GM12875 (cell line): ENCODE data around the gene SERPINB1.

Experiments
- H3K4me3 ChIP-seq: one replicate; pipeline ENCODE4 v1.5.1; 2011; ENCODE audit warnings: low read depth, low read length, control low read depth
- TF ChIP-seq, protein P1 (sequence below): IDR thresholded peaks from 2 replicates; pipeline ENCODE4 v1.5.1; 2011; ENCODE audit warnings: low read depth, mild to moderate bottlenecking, control low read depth, inconsistent platforms, low read length, moderate library complexity, borderline replicate concordance; ENCODE audit not compliant: insufficient read depth

SERPINB1 gene

DNA sequence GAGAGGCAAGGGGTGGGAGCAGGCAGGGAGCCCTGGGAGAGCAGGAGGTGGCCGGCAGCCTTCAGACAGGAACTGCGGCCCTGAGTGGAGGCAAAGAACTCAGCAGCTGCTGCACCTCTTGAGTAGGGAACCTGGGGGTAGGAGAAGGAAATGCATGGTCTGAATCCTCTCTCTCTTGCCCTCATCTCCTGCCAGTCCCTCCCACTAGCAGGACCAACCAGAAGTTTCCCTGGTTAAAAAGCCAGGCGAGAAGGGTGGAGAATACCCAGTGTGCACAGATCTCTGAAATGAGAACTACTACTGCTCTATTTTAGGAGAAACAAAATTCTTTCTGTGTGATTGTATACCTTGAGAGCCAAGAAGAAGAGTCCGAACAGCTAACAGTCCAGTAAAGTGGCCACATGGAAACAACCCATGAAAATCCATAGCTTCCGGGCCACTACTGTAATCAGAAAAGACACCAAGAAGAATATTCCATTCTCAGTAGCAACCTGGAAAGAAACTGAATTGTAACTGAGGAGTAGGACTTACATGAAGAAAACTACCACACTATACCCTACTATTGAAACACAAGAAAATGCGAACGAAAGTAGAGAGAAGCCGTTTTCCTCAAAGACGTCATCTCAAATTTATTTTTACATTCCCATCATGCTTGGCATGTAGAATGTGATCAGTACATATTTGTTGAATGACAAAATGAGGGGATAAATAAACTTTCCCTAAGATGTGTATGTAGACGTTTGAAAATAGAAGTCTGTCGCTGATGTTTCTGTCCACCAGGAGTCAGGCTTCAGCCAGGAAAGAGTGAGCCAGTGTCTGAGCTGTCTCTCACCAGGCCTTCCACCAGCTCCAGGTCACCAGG lies 50.8 kb downstream of the SERPINB1 start:
- TF ChIP-seq, protein P1, sequence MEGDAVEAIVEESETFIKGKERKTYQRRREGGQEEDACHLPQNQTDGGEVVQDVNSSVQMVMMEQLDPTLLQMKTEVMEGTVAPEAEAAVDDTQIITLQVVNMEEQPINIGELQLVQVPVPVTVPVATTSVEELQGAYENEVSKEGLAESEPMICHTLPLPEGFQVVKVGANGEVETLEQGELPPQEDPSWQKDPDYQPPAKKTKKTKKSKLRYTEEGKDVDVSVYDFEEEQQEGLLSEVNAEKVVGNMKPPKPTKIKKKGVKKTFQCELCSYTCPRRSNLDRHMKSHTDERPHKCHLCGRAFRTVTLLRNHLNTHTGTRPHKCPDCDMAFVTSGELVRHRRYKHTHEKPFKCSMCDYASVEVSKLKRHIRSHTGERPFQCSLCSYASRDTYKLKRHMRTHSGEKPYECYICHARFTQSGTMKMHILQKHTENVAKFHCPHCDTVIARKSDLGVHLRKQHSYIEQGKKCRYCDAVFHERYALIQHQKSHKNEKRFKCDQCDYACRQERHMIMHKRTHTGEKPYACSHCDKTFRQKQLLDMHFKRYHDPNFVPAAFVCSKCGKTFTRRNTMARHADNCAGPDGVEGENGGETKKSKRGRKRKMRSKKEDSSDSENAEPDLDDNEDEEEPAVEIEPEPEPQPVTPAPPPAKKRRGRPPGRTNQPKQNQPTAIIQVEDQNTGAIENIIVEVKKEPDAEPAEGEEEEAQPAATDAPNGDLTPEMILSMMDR = peak; percentile 49
- H3K4me3 ChIP-seq = no peak overlapping the region

DNA sequence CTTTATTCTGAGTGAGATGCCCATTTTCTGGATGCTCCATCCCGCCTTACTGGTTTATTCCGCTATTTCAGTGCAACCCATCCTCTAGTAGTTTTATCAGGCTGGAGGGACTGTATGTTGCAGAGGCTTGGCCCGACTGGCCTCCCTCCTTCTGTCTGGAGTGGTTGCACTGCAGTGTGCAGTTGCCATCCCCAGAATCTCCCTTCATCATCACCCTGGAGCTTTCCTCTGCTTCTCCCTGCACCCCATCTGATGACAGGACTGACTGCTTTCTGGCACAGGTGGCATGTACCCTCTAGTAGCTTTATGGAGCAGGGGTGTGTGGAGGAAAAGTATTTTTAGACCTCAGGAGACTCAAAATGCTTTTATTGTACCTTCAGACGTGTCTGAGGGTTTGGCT lies 55.4 kb downstream of the SERPINB1 start:
- TF ChIP-seq, protein P1 = no peak
- no peak overlapping the region for H3K4me3 ChIP-seq

DNA sequence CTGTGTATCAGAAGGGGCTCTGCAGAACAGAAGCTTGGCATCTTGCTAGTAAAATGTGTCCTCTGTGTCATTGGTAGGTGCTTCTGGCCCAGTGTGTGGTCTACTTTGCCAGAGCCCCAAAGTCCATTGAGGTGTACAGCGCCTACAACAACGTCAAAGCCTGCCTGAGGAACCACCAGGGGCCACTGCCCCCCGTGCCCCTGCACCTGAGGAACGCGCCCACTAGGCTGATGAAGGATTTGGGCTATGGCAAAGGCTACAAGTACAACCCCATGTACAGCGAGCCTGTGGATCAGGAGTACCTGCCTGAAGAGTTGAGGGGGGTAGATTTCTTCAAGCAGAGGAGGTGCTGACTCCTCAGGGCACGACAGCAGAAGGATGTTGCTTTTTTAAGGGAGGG lies 56.7 kb downstream of the SERPINB1 start:
- TF ChIP-seq, protein P1 = no peak

DNA sequence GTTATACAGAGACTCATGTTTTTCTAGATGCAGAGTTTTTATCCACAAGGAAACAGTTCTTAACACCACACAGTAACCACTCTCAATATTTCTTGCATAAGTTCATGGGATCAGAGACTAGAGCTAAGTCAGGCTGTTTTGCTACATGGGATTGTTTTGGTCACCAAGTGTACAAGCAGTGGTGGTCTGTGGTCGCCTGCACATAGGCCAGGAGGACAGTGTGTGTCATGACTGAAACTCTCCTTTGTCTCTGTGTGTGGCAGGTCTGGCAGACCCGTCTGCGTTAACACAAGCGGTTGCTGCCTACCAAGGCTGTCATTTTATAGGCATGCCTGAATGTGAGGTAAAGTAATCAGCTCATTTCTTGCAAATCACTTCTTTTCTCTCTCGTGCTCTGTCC lies 57.6 kb downstream of the SERPINB1 start:
- TF ChIP-seq, protein P1 = no peak
- no peak overlapping the region for H3K4me3 ChIP-seq

More for the DNA sequence above, 56.7 kb downstream of the SERPINB1 start:
- H3K4me3 ChIP-seq = no peak overlapping the region

DNA sequence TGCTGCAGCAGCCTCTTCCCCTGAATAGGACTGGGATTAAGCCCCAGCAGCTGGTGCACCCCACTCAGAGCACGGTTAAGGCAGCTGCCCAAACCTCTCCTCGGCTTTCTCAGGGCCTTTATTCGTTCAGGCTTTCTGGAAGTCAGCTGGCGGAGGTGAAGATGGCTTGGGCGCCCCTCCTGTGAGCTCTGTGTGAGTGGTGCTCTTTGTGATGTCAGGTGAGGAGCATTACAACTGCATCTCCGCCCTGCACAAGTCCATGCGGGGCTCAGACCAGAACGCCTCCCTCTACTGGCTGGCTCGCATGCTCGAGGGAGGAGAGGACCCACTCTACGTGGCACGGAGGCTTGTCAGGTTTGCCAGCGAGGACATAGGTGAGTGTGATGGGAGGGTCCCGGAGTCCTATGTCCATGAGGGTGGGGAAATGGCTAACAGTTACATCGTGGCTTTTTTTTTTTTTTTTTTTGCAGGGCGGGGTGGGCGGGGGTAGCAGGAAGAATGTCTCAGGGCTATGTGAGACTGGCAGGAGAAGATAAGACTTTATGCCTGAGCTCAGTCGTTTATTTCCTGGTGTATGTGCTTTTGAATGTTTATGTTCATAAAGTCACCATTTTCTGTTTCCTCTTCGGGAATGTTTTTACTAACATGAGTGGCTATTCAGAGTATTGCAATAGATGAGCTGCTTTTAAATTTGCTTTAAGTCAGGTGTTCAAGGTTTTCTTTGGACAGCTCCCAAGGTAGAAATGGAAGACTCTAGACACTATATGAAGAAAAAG lies 58.3 kb downstream of the SERPINB1 start:
- TF ChIP-seq, protein P1 = no peak

DNA sequence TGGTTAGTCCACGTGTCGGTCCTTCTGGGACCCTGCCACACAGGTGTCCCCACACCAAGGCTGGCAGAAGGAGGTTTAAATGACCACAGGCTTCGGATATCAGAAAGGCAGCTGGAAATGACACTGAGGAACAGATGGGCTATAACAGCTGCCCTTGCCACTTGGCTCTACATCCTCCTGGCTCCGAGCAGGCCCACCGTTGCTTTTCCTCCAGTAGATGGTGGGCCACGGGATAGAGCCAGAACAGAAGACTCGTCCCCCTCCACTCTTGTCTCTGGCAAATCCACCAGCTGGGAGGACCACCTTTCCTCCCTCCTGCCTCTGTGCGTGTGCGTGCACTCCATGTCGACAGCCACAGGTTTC lies 58.9 kb downstream of the SERPINB1 start:
- TF ChIP-seq, protein P1 = no peak
- no peak overlapping the region for H3K4me3 ChIP-seq

More for the DNA sequence above, 58.3 kb downstream of the SERPINB1 start:
- no peak overlapping the region for H3K4me3 ChIP-seq
